IPS-18c (cell line): ENCODE data around the gene IL1RAPL1.

Experiments
- H3K4me3 ChIP-seq: 2 replicates; pipeline ENCODE4 v1.7.0; 2013; ENCODE audit warnings: low read depth, mild to moderate bottlenecking, low read length, moderate library complexity; ENCODE audit not compliant: insufficient read depth
- H3K9me3 ChIP-seq: one replicate; pipeline ENCODE4 v1.6.1; 2013; ENCODE audit warnings: mild to moderate bottlenecking, low read length, moderate library complexity; ENCODE audit not compliant: control insufficient read depth, insufficient read depth

Gene IL1RAPL1

GRCh38 chrX:29834764-29835163 is 1247.5 kb downstream of the IL1RAPL1 start:
- peaks cover 2% of the 10 kb centered on the region for H3K9me3 ChIP-seq
- H3K4me3 ChIP-seq: no peak overlapping the region

GRCh38 chrX:29841750-29842149 is 1254.5 kb downstream of the IL1RAPL1 start:
- peaks cover 2% of the 10 kb centered on the region for H3K9me3 ChIP-seq
- no peak overlapping the region for H3K4me3 ChIP-seq

GRCh38 chrX:29842552-29842951 is 1255.3 kb downstream of the IL1RAPL1 start:
- Histone ChIP-seq H3K4me3 (no peak overlapping the region), H3K9me3 (peaks cover 2% of the 10 kb centered on the region)

- Histone ChIP-seq H3K4me3 (no peak overlapping the region), H3K9me3 (no peaks in the 10 kb centered on the region)
Observed at GRCh38 chrX:29851857-29852605, 1264.8 kb downstream of the IL1RAPL1 start.

GRCh38 chrX:29852767-29853166 is 1265.5 kb downstream of the IL1RAPL1 start:
- Histone ChIP-seq H3K4me3 (no peak overlapping the region), H3K9me3 (no peaks in the 10 kb centered on the region)

- H3K9me3 ChIP-seq: no peaks in the 10 kb centered on the region
- H3K4me3 ChIP-seq: no peak overlapping the region
Observed at GRCh38 chrX:29858714-29859113, 1271.5 kb downstream of the IL1RAPL1 start.

GRCh38 chrX:29862126-29862677 is 1275.0 kb downstream of the IL1RAPL1 start:
- Histone ChIP-seq H3K9me3 (no peaks in the 10 kb centered on the region), H3K4me3 (no peak overlapping the region)

- Histone ChIP-seq H3K9me3 (no peaks in the 10 kb centered on the region), H3K4me3 (no peak overlapping the region)
Observed at GRCh38 chrX:29867971-29868370, 1280.7 kb downstream of the IL1RAPL1 start.

- no peaks in the 10 kb centered on the region for H3K9me3 ChIP-seq
Observed at GRCh38 chrX:29869837-29870236, 1282.6 kb downstream of the IL1RAPL1 start.

GRCh38 chrX:29870608-29871007 is 1283.4 kb downstream of the IL1RAPL1 start:
- H3K9me3 ChIP-seq: no peaks in the 10 kb centered on the region
- H3K4me3 ChIP-seq: no peak overlapping the region

More at GRCh38 chrX:29869837-29870236, 1282.6 kb downstream of the IL1RAPL1 start:
- H3K4me3 ChIP-seq: no peak overlapping the region

- Histone ChIP-seq H3K4me3 (no peak overlapping the region), H3K9me3 (no peaks in the 10 kb centered on the region)
Observed at GRCh38 chrX:29872831-29873230, 1285.6 kb downstream of the IL1RAPL1 start.

- H3K9me3 ChIP-seq: peaks cover 3% of the 10 kb centered on the region
- no peak overlapping the region for H3K4me3 ChIP-seq
Observed at GRCh38 chrX:29876733-29877132, 1289.5 kb downstream of the IL1RAPL1 start.

- Histone ChIP-seq H3K4me3 (no peak overlapping the region), H3K9me3 (peaks cover 7% of the 10 kb centered on the region)
Observed at GRCh38 chrX:29880977-29881376, 1293.7 kb downstream of the IL1RAPL1 start.

- no peaks in the 10 kb centered on the region for H3K9me3 ChIP-seq
Observed at GRCh38 chrX:29890004-29890403, 1302.8 kb downstream of the IL1RAPL1 start.

GRCh38 chrX:29890646-29891200 is 1303.5 kb downstream of the IL1RAPL1 start:
- no peak overlapping the region for H3K4me3 ChIP-seq
- H3K9me3 ChIP-seq: no peaks in the 10 kb centered on the region

More at GRCh38 chrX:29890004-29890403, 1302.8 kb downstream of the IL1RAPL1 start:
- H3K4me3 ChIP-seq: no peak overlapping the region

- Histone ChIP-seq H3K9me3 (no peaks in the 10 kb centered on the region), H3K4me3 (no peak overlapping the region)
Observed at GRCh38 chrX:29902004-29902403, 1314.8 kb downstream of the IL1RAPL1 start.

- Histone ChIP-seq H3K4me3 (no peak overlapping the region), H3K9me3 (no peaks in the 10 kb centered on the region)
Observed at GRCh38 chrX:29903360-29903759, 1316.1 kb downstream of the IL1RAPL1 start.

GRCh38 chrX:29911673-29912072 is 1324.4 kb downstream of the IL1RAPL1 start:
- H3K4me3 ChIP-seq: no peak overlapping the region
- no peaks in the 10 kb centered on the region for H3K9me3 ChIP-seq
